HEK293T (cell line): ENCODE data around the gene DNAJB11.

Source experiments
- ELF4 ChIP-seq: fragments of 450-650 bp; IDR thresholded peaks from 2 replicates; pipeline ENCODE4 v1.6.1; 2017; ENCODE audit warnings: antibody characterized with exemption
- PKNOX1 ChIP-seq: fragments of 450-650 bp; IDR thresholded peaks from 2 replicates; pipeline ENCODE4 v1.6.1; 2016

- TF ChIP-seq PKNOX1 = no peak
- TF ChIP-seq ELF4 = no peak
These were observed 7.0 kb downstream of the DNAJB11 start for GRCh38 chr3:186577521-186577920.
